GM12874 (cell line): Measurements from ENCODE around the gene PARP15.

Experiments used
- TF ChIP-seq, protein P1 (sequence below): IDR thresholded peaks from 2 replicates; pipeline ENCODE4 v1.5.1; 2011; ENCODE audit warnings: low read depth, mild to moderate bottlenecking, control low read depth, low read length, moderate library complexity; ENCODE audit not compliant: insufficient read depth

Gene PARP15

GRCh38 chr3:122661633-122662032, 84.2 kb downstream of the PARP15 start:
- TF ChIP-seq, protein P1, sequence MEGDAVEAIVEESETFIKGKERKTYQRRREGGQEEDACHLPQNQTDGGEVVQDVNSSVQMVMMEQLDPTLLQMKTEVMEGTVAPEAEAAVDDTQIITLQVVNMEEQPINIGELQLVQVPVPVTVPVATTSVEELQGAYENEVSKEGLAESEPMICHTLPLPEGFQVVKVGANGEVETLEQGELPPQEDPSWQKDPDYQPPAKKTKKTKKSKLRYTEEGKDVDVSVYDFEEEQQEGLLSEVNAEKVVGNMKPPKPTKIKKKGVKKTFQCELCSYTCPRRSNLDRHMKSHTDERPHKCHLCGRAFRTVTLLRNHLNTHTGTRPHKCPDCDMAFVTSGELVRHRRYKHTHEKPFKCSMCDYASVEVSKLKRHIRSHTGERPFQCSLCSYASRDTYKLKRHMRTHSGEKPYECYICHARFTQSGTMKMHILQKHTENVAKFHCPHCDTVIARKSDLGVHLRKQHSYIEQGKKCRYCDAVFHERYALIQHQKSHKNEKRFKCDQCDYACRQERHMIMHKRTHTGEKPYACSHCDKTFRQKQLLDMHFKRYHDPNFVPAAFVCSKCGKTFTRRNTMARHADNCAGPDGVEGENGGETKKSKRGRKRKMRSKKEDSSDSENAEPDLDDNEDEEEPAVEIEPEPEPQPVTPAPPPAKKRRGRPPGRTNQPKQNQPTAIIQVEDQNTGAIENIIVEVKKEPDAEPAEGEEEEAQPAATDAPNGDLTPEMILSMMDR, result no peak

DNA sequence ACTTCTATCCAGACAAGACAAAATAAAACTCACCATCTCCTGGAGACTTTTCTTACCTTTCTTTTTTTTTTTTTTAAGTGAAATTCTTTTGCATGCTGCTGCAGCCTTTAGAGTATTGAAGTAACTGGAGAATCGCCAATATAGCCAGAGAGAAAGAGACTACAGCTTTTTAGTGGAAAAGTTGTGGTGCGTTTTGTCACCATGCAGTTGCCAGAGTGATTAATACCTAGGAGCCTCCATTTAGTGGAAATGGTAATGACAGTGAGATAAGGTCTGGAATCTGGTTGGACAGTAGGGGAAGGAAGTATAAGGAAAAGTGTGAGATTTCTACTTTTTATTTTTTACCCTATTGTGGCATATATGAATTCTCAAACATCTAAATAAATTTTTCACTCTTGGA, 85.1 kb downstream of the PARP15 start:
- TF ChIP-seq, protein P1, result no peak

DNA sequence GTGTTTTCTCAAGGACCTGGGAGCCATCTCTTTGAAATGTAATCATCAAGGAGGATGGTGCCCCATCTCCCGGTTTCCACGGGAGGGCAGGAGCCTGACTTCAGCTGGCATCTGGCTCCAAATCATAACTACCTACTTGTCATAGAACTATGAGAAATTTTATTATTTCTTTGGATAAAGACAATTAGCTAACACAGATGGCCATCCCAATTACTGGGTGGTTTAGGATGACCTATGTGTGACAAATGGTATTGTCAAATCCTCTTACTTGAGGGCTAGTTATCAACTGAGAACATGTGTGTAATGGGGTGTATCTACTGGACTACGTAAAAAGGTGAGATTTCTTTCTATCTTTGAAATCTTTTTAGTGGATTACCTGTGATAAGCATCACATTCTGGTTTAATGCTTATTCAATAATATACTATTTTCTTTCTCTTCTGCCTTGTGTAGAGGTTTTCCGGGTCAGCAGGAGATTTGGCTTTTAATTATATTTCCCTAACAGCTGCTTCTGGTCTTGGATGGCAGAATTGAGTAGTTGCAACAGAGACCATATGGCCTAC, 87.9 kb downstream of the PARP15 start:
- TF ChIP-seq, protein P1, result no peak

DNA sequence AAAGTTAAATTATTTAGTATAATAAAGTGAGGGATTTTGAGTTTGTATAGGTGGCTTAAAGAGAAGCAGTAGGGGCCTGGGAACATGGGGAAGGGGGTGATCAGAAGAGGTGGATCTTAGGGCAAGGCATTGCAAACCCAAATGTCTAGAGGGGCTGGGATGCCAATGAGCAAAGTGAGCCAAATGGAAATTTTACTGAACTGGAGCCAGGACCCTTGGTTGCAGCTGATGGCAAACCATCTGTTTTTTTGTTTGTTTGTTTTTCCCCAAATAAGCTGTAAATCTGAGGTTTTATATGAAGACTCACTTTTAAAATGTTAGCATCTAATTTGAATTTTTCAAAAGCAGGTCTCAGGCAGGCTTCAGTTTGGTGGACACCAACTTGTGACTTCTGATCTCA, 88.4 kb downstream of the PARP15 start:
- TF ChIP-seq, protein P1, result no peak

GRCh38 chr3:122668930-122669730, 91.7 kb downstream of the PARP15 start:
- TF ChIP-seq, protein P1, result no peak

- TF ChIP-seq, protein P1, result no peak
These were observed 94.1 kb downstream of the PARP15 start for GRCh38 chr3:122671553-122671952.

DNA sequence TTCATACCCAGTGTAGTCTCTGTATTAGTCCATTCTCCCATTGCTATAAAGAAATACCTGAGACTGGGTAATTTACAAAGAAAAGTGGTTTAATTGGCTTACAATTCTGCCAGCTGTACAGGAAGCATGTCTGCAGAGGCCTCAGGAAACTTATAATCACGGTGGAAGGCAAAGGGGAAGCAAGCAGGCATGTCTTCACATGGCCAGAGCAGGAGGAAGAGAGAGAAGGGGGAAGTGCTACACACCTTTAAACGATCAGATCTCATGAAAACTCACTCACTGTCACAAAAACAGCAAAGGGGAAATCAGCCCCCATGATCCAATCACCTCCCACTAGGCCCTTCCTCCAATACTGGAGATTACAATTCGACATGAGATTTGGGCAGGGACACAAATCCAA, 96.9 kb downstream of the PARP15 start:
- TF ChIP-seq, protein P1, result no peak
